H1 (cell line): ENCODE measurements around the gene TK2. TPM values are rescaled to one million over a fixed set of nuclear protein-coding genes. Genes with fewer than 3 reads are reported as not detected.

ENCODE experiments used
- ASH2L ChIP-seq: fragments of 200-600, 300-600 bp; sonication (generic); IDR thresholded peaks from one replicate; pipeline ENCODE4 v1.7.1; 2017; ENCODE audit warnings: low read length
- CHD2 ChIP-seq: IDR thresholded peaks from 2 replicates; pipeline ENCODE4 v1.6.1; 2012; ENCODE audit warnings: low read length, improper control_type of control experiment
- KDM1A ChIP-seq: fragments of 200-600, 300-600 bp; sonication (generic); IDR thresholded peaks from 2 replicates; pipeline ENCODE4 v1.7.1; 2016; ENCODE audit warnings: mild to moderate bottlenecking, low read length, borderline replicate concordance
- NANOG ChIP-seq: IDR thresholded peaks from 2 replicates; pipeline ENCODE4 v1.6.1; 2011; ENCODE audit warnings: low read length, low read depth, mild to moderate bottlenecking, inconsistent platforms; ENCODE audit not compliant: insufficient read depth, poor library complexity, severe bottlenecking
- POLR2AphosphoS5 ChIP-seq: IDR thresholded peaks from 2 replicates; pipeline ENCODE4 v1.6.1; 2011; ENCODE audit warnings: low read depth, low read length
- RNF2 ChIP-seq: fragments of 200-900, 300-1000 bp; sonication (generic); IDR thresholded peaks from 2 replicates; pipeline ENCODE4 v1.7.1; 2016; ENCODE audit warnings: borderline replicate concordance, low read depth, mild to moderate bottlenecking, antibody characterized with exemption, low read length; ENCODE audit not compliant: poor library complexity, severe bottlenecking; ENCODE audit errors: missing control alignments
- SP1 ChIP-seq: IDR thresholded peaks from 2 replicates; pipeline ENCODE4 v1.6.1; 2011; ENCODE audit warnings: low read depth, low read length
- TAF1 ChIP-seq: IDR thresholded peaks from 2 replicates; pipeline ENCODE4 v1.6.1; 2011; ENCODE audit warnings: mild to moderate bottlenecking, low read depth, low read length
- polyA plus RNA-seq, 7 experiments: library from polyadenylated mRNA; depleted of rRNA in 3 of 7; stranded (reverse) in 5 of 7; unstranded in 2 of 7; fragments of >200 nt in 5 of 7; fragments of 200-250 nt in 2 of 7; gene quantifications; 1 replicate in 5 of 7; 2 replicates in 1 of 7; 4 replicates in 1 of 7; pipeline versions ENCODE4 v1.2.1 to v1.2.3, GENCODE V29; 2011 to 2013; ENCODE audit warnings: missing spikeins in 2 of 7, mixed read lengths in 2 of 7
- total RNA-seq: library from RNA; stranded (reverse); fragmentation: NEBNext Ultra II Directional; extraction: Animal tissue kit (Norgen Biotek cat#: 25700); gene quantifications from 2 replicates; pipeline ENCODE4 v1.2.1, GENCODE V29; 2021
- TF ChIP-seq, protein P1 (sequence below): IDR thresholded peaks from 2 replicates; pipeline ENCODE4 v1.6.1; 2011; ENCODE audit warnings: low read length, improper control_type of control experiment
- TF ChIP-seq, protein P2 (sequence below), 3 experiments: IDR thresholded peaks; 1 replicate in 2 of 3; 2 replicates in 1 of 3; pipeline versions ENCODE4 v1.5.1 to v1.6.1; 2011; ENCODE audit warnings: low read length in 3 of 3, mild to moderate bottlenecking in 3 of 3, inconsistent platforms in 2 of 3, low read depth in 1 of 3, moderate library complexity in 1 of 3; ENCODE audit not compliant: insufficient read depth in 1 of 3; ENCODE audit errors: control extremely low read depth in 1 of 3

Gene TK2
- total and polyA plus RNA-seq, 2 of the 8 experiments (the other 6 are each of a cell fraction or from before 2014, with no cell fraction given) = 2.7 to 3.6 TPM

DNA sequence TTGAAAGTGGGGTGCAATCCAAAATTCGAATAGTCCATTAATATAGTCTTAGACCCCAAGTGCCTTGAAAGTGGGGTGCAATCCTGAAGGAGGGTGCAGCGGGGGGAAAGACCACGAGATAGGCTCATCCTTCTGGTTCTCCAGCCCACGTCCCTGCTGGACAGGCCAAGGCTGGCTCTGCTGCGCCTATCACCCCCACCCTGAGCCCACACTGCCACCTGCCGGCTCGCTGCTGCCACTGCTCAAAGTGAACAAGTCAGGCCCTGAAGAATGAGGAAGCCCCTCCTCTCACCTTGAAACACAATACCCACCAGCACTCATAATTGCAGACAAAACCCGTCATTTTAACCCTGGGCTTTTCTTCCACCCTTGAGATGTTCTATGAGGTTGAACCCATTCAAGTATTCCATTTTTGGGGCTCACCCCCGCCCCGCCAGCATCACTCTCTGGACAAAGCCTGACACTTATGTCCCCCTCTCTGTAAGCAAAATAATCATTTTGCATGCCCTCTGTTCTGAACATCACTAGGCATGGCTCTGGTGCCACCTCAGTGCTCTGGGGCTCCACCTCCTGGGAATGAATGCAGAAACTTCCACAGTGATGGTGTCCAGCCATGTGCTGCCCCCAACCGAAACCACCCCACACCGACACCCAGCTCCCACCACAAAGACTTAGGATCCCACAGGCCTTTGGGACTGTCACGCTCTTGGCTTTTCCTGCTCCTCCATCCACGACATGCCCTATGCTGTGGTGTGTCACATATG, 66.1 kb downstream of the TK2 start (continued):
- TF ChIP-seq CHD2 (no peak), POLR2AphosphoS5 (no peak), NANOG (no peak), KDM1A (no peak), RNF2 (no peak), TAF1 (no peak), ASH2L (no peak), SP1 (no peak)
- TF ChIP-seq, protein P1, sequence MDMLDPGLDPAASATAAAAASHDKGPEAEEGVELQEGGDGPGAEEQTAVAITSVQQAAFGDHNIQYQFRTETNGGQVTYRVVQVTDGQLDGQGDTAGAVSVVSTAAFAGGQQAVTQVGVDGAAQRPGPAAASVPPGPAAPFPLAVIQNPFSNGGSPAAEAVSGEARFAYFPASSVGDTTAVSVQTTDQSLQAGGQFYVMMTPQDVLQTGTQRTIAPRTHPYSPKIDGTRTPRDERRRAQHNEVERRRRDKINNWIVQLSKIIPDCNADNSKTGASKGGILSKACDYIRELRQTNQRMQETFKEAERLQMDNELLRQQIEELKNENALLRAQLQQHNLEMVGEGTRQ = no peak
- TF ChIP-seq, protein P2, sequence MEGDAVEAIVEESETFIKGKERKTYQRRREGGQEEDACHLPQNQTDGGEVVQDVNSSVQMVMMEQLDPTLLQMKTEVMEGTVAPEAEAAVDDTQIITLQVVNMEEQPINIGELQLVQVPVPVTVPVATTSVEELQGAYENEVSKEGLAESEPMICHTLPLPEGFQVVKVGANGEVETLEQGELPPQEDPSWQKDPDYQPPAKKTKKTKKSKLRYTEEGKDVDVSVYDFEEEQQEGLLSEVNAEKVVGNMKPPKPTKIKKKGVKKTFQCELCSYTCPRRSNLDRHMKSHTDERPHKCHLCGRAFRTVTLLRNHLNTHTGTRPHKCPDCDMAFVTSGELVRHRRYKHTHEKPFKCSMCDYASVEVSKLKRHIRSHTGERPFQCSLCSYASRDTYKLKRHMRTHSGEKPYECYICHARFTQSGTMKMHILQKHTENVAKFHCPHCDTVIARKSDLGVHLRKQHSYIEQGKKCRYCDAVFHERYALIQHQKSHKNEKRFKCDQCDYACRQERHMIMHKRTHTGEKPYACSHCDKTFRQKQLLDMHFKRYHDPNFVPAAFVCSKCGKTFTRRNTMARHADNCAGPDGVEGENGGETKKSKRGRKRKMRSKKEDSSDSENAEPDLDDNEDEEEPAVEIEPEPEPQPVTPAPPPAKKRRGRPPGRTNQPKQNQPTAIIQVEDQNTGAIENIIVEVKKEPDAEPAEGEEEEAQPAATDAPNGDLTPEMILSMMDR (IDR thresholded peaks at IDR 0.05; ENCODE audit: control extremely low read depth in 1 of 3, insufficient read depth in 1 of 3, low read depth in 1 of 3, low read length in 3 of 3) = peak; percentile 97 to 99 (median 99)
